Activated CD4-positive, alpha-beta T cell treated with anti-CD3 and anti-CD28 coated beads, Interleukin-2, amount 50 U/mL, for 1 hour (primary cell): ENCODE results near the gene BCAT1.
"Not testable (repeated sequence)": the region's sequence is repeated elsewhere in the genome, so short reads cannot be mapped to it uniquely, and the experiment has no call there.

ENCODE experiments used
- DNase-seq: peaks from one replicate; pipeline ENCODE4 v3.0.0-alpha.2; 2020

Gene BCAT1

DNA sequence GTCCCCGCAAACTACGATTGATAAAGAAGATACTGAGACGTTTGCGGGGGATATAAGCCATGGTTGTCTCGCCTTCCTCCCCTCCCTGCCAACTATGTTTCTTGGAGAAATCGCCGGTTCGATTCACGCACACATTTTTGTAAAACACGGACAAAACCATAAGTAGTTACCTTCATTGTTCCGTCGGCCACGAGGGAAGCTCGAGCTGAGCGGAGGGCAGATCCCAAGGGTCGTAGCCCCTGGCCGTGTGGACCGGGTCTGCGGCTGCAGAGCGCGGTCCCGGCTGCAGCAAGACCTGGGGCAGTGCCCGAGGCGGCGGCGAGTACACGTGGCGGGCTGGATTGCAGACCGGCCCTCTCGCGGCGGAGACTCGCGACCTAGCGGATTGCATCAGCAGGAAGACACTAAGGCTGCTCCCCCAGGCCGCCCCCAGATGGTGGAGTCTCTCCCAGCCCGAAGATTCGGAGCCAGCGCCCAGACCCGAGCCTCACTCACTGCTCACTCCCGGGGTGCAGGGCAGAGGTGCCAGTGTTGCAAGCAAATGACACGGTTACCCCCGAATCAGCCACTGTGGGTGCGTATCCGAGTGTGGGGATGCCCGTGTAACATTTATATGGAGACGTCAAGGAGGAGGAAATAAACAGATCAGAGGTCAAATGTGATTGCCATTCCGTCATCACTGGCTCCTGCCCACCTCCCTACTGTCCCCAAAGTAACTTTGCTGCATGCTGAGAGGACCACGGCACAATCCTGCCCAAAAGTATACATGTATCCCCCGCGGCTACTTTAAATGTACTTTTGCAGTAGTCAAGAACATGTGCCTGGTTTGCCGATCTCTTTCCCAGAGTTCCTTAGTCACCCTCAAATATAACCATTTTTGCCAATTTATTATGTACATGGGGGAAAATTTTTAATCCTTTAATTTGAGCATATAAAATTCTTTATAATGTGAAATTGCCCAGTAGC, at the start of gene BCAT1:
TSS of gene BCAT1 (minus strand) at position 345 of the 966 bp plus-strand sequence. CDS start at position 176, 169 bp downstream.
- DNase-seq: no peak

- no peak for DNase-seq
These were observed 49.2 kb upstream of the BCAT1 start for GRCh38 chr12:24997970-24998582.

DNA sequence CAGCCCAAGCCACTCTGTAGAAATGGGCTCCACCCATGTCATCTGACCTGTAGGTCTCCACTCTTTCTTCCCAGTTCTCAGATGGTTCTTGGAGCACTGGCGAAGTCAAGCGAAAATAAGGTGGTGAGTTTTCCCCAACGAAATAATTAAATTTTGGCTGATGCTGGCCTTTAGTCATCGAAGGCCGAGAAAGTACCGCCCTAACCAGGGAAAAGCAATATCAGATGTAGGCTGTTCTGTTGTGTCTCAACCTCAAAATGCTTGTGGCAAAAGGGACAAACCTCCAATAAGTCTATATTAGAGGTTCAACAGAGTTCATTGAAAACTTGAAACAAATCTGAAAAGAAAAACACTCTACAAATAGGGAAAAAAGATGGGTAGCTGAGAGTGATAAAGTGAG, 48.6 kb upstream of the BCAT1 start:
- DNase-seq: no peak

DNA sequence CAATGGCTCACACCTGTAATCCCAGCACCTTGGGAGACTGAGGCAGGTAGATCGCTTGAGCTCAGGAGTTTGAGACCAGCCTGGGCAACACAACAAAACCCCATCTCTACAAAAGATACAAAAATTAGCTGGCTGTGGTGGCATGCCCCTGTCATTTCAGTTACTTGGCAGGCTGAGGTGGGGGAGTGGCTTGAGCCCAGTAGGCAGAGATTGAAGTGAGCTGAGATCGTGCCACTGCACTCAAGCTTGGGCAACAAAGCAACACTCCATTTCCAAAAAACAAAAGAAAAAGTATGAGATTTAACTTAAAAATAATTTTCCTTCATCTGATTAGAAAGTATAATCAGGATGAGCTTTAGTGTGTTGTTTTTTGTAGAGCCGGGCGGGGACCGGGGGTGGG, 47.9 kb upstream of the BCAT1 start:
- no peak for DNase-seq

DNA sequence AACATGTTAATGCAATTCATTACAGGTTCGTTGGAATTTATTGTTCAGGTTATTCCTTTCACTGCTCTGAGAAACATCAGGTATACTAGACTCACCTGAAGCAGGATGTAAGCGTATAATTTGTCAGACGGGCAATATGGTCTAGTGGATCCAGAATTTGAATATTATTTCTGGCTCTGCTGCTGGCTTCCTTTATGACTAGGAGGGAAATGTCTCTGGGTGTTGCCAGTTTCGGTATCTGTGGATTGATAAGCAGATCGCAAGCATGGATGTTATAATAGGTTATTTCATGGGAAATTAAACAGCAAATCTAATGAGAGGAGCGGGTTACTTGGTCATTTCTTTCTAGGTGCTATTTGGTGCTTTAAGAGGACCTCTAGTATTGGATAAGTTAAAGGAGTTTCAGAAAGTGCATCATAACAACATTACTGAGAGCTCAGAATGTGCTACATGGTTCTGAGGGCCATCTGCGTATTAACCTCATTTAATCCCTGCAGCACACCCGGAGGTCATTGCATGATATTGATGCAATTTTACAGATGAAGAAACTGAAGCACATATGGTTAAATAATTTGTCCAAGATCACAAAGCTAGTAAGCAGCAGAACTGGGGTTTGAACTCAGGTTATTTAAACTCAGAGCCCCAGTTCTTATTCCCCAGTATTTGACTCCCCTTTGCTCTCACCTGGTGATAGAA, 47.3 kb upstream of the BCAT1 start:
- DNase-seq: no peak

DNA sequence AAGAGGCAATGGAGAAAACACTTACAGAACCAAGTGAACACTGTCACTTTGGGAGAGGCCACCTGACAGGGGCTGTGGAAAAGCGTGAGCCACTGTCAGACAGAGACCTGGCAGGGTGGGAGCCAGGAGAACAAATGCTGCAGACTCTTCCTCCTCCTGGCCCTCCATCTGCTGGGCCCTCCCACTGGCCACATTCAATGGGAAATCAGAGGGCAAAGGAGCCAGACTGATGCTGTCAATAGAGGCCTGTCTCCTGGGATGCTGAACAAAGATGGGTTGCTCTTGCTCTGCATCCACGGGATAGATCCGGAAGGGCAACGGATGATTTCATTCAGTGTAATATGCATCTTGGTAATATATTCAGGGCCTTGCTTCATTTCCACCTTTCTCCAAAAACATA, 44.9 kb upstream of the BCAT1 start:
- DNase-seq: no peak

GRCh38 chr12:24991209-24992049, 42.5 kb upstream of the BCAT1 start:
- no peak for DNase-seq

- DNase-seq: no peak
These were observed 40.3 kb upstream of the BCAT1 start for GRCh38 chr12:24989216-24989615.

DNA sequence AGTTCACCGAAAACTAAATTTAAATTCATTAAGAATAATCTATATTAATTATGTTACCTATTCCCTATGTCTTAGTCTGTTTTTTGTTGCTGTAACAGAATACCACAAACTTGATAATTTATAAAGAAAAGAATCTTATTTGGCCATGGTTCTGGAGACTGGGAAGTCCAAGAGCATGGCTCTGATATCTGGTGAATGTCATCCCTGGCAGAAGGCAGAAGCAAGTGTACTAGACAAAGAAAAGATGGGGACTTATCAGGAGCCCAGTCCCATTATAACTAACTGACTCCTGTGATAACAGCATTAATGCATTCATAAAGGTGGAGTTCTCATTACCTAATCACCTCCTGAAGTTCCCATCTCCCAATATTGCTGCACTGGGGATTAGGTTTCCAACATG, 33.3 kb upstream of the BCAT1 start:
- no peak for DNase-seq

- no peak for DNase-seq
These were observed 31.3 kb upstream of the BCAT1 start for GRCh38 chr12:24979976-24980730.

DNA sequence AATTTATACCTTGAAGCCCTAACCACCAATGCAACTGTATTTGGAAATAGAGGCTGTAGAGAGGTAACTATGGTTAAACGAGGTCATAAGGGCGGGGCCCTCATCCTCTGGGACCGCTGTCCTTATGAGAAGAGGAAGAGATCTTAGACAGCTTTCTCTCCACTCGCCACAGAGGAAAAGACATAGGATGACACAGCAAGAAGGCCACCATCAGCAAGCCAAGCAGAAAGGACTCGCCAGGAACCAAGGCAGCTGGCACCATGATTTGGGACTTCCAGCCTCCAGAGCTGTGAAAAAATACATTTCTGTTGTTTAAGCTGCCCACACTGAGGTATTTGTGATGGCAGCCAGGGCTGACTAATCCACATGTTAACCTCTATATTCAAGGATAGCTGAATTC, 30.4 kb upstream of the BCAT1 start:
- no peak for DNase-seq

GRCh38 chr12:24977711-24978110, 28.8 kb upstream of the BCAT1 start:
- no peak for DNase-seq

- no peak for DNase-seq
These were observed 28.2 kb upstream of the BCAT1 start for GRCh38 chr12:24977060-24977459.

DNA sequence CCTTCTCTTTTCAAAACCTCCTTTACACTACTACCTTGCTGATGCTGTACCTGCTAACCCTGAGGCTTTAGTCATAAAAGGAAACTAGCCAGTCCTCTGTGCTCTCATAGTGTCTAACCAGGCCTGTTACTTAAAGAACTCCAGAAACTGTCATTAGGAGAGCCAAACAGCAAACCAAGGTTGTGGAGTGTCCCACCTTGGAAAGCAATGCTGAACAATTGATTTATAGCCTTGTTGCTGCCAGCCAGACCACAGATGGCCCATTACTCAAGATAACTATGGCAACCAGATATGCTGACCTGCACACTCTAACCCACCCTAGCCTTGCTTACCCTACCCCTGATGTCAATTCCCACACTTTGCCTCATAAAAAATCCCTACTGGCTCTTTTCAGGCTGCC, 26.5 kb upstream of the BCAT1 start:
- DNase-seq: no peak

- DNase-seq: no peak
These were observed 25.3 kb upstream of the BCAT1 start for GRCh38 chr12:24974216-24974615.

DNA sequence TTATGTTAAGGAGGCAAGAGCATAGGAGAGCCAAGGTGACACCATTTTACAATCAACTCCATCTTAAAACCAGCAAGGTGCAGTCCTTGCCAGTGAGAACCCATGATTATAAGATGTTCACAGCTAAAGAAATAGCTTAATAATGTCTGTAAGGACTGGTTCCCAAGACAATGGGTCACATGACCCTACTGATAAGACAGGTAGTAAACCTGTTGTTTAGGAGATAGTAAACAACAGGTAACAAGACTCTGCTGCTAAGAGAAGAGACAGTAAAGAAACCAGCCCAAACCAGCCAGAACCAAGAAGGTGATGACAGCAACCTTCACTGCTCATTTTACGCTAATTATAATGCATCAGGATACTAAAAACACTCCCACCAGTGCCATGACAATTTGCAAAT, 23.2 kb upstream of the BCAT1 start:
- DNase-seq: no peak

DNA sequence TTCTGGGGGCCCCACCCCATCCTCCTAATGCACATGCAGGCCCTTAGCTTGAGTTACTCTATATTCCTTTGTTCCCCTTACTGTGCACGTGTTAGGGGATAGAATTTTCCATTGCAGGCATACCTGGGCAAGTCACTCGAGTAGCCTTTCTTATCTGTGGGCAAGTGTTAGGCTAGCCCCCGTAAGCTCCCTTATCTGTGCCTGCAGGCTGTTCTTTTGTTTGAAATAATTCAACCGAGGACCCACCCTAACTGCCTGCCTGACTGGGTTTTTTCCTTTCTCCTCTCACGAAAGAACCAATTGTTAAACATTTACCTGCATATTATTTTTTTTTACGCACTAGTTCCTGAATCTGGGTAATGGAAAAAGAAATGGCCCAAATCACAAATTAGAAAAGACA, 21.3 kb upstream of the BCAT1 start:
- no peak for DNase-seq

DNA sequence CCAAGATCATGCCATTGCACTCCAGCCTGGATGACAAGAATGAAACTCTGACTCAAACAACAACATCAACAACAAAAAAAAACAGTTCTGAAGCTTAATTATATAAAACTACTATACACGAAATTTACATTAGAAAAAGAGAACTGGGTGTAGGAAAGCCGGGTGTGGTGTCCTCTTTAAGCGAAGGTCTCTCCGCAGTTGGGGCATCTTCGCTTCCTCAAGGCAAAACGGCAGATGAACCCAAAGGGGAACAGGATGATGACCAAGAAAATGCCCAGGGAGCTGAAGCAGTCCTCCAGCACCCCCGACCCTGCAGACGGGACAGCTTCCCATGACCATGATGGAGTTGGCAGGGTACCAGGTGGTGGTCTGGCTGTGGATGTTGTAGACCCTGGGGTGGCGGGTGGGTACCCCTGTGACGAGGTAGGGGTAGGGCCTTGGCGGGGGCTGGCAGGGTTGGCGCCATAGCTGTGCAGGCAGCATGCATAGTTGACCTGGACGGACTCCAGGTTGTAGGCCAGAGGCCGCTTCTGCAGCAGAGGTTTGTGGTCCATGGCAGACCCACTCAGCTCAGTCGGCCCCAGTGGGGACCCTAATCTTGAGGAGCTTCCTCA, 18.2 kb upstream of the BCAT1 start:
- DNase-seq: no peak

GRCh38 chr12:24964342-24964741, 15.4 kb upstream of the BCAT1 start:
- no peak for DNase-seq

- no peak for DNase-seq
These were observed 11.4 kb upstream of the BCAT1 start for GRCh38 chr12:24960222-24960855.

DNA sequence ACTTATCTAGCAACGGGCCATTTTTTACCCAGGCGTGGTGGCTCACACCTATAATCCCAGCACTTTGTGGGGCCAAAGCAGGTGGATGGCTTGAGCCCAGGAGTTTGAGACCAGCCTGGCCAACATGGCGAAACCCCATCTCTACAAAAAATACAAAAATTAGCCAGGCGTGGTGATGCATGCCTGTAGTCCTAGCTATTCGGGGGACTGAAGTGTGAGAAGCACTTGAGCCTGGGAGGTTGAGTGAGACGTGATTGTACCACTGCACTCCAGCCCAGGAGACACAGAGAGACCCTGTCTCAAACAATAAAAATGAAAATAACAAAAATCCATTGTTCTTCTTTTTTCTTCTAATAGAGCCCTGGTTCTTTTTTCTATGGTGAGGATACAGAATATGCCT, 7.5 kb upstream of the BCAT1 start:
- not testable (repeated sequence) for DNase-seq
